ENCODE data around the gene EPHA3.

The EPHA3 gene

GRCh38 chr3:89414270-89414669, 306.8 kb downstream of the EPHA3 start:
- TF ChIP-seq, protein P1, sequence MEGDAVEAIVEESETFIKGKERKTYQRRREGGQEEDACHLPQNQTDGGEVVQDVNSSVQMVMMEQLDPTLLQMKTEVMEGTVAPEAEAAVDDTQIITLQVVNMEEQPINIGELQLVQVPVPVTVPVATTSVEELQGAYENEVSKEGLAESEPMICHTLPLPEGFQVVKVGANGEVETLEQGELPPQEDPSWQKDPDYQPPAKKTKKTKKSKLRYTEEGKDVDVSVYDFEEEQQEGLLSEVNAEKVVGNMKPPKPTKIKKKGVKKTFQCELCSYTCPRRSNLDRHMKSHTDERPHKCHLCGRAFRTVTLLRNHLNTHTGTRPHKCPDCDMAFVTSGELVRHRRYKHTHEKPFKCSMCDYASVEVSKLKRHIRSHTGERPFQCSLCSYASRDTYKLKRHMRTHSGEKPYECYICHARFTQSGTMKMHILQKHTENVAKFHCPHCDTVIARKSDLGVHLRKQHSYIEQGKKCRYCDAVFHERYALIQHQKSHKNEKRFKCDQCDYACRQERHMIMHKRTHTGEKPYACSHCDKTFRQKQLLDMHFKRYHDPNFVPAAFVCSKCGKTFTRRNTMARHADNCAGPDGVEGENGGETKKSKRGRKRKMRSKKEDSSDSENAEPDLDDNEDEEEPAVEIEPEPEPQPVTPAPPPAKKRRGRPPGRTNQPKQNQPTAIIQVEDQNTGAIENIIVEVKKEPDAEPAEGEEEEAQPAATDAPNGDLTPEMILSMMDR (IDR thresholded peaks at IDR 0.05; ENCODE audit: low read depth, low read length) = no peak
- DNase-seq (ENCODE audit: extremely low read depth, low read depth) = no peak

- TF ChIP-seq, protein P1 (IDR thresholded peaks at IDR 0.05; ENCODE audit: low read depth, low read length) = no peak
- no peak for DNase-seq (ENCODE audit: extremely low read depth, low read depth)
Measured at GRCh38 chr3:89419647-89420241, 312.3 kb downstream of the EPHA3 start.

DNA sequence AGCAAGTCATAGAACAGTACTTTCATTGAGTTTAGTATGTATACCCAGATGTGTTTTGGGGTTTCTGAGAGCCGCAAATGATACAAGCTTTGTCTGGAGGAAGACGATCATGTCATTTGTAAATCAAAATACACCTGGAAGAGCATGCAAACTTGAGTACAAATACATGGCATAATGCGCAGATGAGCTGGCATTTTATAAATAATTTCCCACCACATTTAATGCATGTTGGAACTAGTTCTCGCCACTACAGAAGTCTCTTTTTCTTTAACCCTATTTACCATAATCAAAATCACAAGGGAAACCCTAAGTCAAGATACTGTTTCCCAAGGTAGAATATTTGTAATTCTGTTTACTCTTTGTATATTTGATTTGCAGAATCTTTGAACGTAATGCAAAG, 318.6 kb downstream of the EPHA3 start:
- no peak for DNase-seq (ENCODE audit: extremely low read depth, low read depth)
- TF ChIP-seq, protein P1 (IDR thresholded peaks at IDR 0.05; ENCODE audit: low read depth, low read length) = no peak

DNA sequence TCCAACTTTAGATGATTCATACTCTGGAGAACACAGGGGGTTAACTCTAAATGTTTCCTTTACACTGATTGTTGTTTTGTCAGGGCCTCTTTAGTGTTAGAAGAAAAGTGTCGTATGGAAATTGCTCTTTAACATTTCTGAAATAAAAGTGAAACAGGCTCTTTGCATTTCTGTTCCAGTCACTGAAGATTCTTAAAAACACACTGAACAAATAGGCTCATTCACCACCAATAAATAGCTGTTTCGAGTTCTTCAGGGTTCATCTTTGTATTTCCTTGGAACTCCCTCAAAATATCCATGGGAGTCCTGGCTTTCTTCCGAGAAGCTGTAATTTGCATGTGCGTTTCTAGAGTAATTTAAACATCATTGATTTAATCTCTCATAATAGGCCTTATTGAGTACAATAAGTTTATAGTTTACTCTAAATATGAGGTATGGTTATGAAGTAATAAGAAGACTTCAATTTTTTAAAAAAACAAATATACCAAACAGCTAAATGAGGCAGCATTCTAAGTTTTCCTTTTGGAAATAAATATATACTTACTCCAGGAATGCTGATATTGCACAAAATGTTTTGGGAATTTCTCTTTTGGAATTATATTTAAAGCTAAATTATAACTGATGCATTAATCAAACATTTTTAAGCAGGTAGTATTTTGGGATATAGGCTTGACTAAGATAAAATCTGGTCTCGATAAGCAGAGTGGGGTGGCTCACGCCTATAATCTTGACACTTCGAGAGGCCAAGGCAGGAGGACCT, 327.4 kb downstream of the EPHA3 start:
- TF ChIP-seq, protein P1 (IDR thresholded peaks at IDR 0.05; ENCODE audit: low read depth, low read length) = no peak
- no peak for DNase-seq (ENCODE audit: extremely low read depth, low read depth)

- no peak for DNase-seq (ENCODE audit: extremely low read depth, low read depth)
- TF ChIP-seq, protein P1 (IDR thresholded peaks at IDR 0.05; ENCODE audit: low read depth, low read length) = no peak
Measured at GRCh38 chr3:89436846-89437245, 329.4 kb downstream of the EPHA3 start.

DNA sequence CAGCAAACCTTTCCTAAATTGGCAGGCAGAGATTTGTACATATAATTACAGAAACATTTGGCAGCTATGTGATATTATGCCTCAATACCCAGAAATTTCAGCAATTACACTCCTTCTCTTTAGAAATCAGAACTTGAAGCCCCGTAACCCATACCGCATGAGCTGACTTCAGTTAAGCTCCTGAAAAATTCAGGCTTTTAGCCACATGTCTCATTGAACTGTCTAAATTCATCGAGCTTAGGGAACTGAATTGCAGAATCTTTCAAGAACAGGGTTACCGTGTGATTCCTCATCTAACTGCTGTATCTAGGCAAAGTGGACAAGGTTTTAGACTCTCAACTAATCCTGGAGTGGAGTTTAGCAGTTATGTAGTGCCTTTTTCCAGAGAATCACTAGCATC, 333.0 kb downstream of the EPHA3 start:
- DNase-seq (ENCODE audit: extremely low read depth, low read depth) = no peak
- TF ChIP-seq, protein P1 (IDR thresholded peaks at IDR 0.05; ENCODE audit: low read depth, low read length) = no peak

DNA sequence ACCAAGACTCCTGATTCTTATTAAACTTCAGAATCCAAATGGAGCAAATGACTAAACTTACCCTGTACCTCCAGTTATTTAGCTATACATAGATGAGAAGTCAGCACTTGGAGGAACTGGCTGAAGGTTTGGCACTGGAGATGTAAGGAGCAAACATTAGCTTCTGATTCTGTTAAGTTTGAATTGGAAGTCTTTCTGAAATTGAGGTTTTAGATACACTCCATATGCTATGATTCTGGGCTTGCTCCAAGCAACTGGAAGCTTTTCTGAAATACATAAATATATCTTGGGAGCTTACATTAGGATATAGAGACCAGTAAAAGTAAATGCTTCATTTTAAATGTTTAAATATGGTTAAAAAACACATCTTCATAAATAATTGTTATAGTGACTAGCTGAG, 333.7 kb downstream of the EPHA3 start:
- TF ChIP-seq, protein P1 (IDR thresholded peaks at IDR 0.05; ENCODE audit: low read depth, low read length) = no peak
- DNase-seq (ENCODE audit: extremely low read depth, low read depth) = no peak

All from AG09319 (cell line).